ENCODE results near the gene SLC44A3. TPM values are rescaled to one million over a fixed set of nuclear protein-coding genes. Genes with fewer than 3 reads are reported as not detected.
A peak's percentile ranks its signal among the peaks of the same experiment; 100 is the strongest.

Gene SLC44A3
- total RNA-seq, 3 donors from 2014 or later: 2.1 to 12.6 (median 10.5) TPM

GRCh38 chr1:94821636-94822305 is 1.6 kb downstream of the SLC44A3 start:
- H3K4me1 ChIP-seq: no peaks in the 10 kb centered on the region
- no peaks in the 10 kb centered on the region for H3K36me3 ChIP-seq
- no peak for DNase-seq (ENCODE audit: low spot score in 2 of 2)
- no peak overlapping the region for H3K27ac ChIP-seq
- TF ChIP-seq POLR2AphosphoS5 (IDR thresholded peaks at IDR 0.05): no peak
- TF ChIP-seq POLR2A (IDR thresholded peaks at IDR 0.05): no peak
- TF ChIP-seq, protein P1, sequence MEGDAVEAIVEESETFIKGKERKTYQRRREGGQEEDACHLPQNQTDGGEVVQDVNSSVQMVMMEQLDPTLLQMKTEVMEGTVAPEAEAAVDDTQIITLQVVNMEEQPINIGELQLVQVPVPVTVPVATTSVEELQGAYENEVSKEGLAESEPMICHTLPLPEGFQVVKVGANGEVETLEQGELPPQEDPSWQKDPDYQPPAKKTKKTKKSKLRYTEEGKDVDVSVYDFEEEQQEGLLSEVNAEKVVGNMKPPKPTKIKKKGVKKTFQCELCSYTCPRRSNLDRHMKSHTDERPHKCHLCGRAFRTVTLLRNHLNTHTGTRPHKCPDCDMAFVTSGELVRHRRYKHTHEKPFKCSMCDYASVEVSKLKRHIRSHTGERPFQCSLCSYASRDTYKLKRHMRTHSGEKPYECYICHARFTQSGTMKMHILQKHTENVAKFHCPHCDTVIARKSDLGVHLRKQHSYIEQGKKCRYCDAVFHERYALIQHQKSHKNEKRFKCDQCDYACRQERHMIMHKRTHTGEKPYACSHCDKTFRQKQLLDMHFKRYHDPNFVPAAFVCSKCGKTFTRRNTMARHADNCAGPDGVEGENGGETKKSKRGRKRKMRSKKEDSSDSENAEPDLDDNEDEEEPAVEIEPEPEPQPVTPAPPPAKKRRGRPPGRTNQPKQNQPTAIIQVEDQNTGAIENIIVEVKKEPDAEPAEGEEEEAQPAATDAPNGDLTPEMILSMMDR (IDR thresholded peaks at IDR 0.05): no peak
- no peaks in the 10 kb centered on the region for H3K9me3 ChIP-seq
- peak overlapping the region in 1 of 3 donors; percentile 73 for H3K4me3 ChIP-seq
- no peaks in the 10 kb centered on the region for H3K27me3 ChIP-seq
- intact Hi-C loops (cut with DNase I; ENCODE audit: low total_unique reads): no loop called here

DNA sequence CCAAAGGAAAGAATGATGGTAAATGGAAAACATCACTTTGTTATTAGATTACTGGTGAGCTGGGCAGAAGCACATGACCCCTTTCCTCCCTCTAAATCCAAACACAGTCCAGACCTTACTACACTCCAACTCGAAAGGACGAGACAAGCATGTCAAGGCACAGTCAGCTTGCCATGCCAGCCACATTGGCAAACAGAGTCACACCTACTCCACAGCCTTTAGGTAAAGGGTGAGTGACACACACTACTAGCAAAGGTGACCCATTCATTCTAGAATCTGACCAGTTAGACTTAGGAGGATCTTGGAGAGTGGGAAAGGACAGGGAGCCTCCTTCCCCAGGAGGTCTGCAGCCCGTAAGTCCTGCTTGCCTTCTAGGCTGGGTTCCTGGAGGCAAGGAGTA is 3.0 kb downstream of the SLC44A3 start:
- intact Hi-C loops (cut with DNase I; ENCODE audit: low total_unique reads): no loop called here
- H3K27ac ChIP-seq: no peak overlapping the region
- no peaks in the 10 kb centered on the region for H3K4me1 ChIP-seq
- TF ChIP-seq POLR2A (IDR thresholded peaks at IDR 0.05) (no peak), POLR2AphosphoS5 (IDR thresholded peaks at IDR 0.05) (no peak)
- TF ChIP-seq, protein P1 (IDR thresholded peaks at IDR 0.05): no peak
- no peak for DNase-seq (ENCODE audit: low spot score in 2 of 2)
- H3K36me3 ChIP-seq: no peaks in the 10 kb centered on the region
- no peaks in the 10 kb centered on the region for H3K9me3 ChIP-seq
- H3K27me3 ChIP-seq: no peaks in the 10 kb centered on the region
- H3K4me3 ChIP-seq: no peak overlapping the region

GRCh38 chr1:94825936-94826335 is 5.8 kb downstream of the SLC44A3 start:
- Histone ChIP-seq H3K9me3 (no peaks in the 10 kb centered on the region), H3K27me3 (no peaks in the 10 kb centered on the region), H3K36me3 (no peaks in the 10 kb centered on the region), H3K4me3 (no peak overlapping the region), H3K4me1 (no peaks in the 10 kb centered on the region), H3K27ac (no peak overlapping the region)
- no peak for DNase-seq (ENCODE audit: low spot score in 2 of 2)
- intact Hi-C loops (cut with DNase I; ENCODE audit: low total_unique reads): no loop called here
- TF ChIP-seq POLR2A (IDR thresholded peaks at IDR 0.05) (no peak), POLR2AphosphoS5 (IDR thresholded peaks at IDR 0.05) (no peak)
- TF ChIP-seq, protein P1 (IDR thresholded peaks at IDR 0.05): no peak

DNA sequence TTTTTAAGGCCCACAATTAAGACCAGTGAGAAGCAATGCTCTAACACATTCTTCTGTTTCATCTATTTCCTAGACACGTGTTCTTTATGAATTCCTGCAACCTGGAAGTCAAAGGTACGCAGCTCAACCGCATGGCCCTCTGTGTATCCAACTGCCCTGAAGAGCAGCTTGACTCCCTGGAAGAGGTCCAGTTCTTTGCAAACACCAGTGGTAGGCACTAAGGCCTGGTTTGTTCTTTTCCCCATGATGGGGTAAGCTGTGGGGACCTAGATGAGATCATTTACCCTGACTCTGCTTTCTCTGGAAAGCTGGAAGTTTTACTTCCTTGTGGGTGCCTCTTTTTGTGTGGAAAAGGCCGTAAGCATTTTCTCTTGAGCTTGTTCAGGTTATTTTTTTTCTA is 7.3 kb downstream of the SLC44A3 start:
- Histone ChIP-seq H3K9me3 (no peaks in the 10 kb centered on the region), H3K36me3 (no peaks in the 10 kb centered on the region), H3K4me1 (no peaks in the 10 kb centered on the region), H3K27ac (no peak overlapping the region), H3K4me3 (no peak overlapping the region), H3K27me3 (no peaks in the 10 kb centered on the region)
- no peak for DNase-seq (ENCODE audit: low spot score in 2 of 2)
- intact Hi-C loops (cut with DNase I; ENCODE audit: low total_unique reads): no loop called here
- TF ChIP-seq, protein P1 (IDR thresholded peaks at IDR 0.05): no peak
- TF ChIP-seq POLR2A (IDR thresholded peaks at IDR 0.05) (no peak), POLR2AphosphoS5 (IDR thresholded peaks at IDR 0.05) (no peak)

DNA sequence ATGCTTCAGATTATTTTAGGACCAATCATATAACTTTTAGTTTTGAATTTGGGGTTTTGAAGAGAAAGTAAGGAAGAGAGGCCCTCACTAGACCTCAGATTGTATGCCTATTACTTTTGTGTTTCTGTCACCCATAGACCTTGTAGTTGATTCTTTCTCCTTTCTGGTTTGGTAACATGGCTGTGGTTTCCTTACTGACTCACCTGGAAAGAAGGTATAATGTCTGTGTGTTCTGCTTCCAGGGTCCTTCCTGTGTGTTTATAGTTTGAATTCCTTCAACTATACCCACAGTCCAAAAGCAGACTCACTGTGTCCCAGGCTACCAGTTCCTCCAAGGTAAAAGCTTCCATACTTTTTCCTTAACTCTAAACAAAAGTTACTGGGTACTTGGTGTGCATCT is 8.1 kb downstream of the SLC44A3 start:
- no peak for DNase-seq (ENCODE audit: low spot score in 2 of 2)
- no peaks in the 10 kb centered on the region for H3K27me3 ChIP-seq
- no peaks in the 10 kb centered on the region for H3K9me3 ChIP-seq
- no peak overlapping the region for H3K27ac ChIP-seq
- no peaks in the 10 kb centered on the region for H3K36me3 ChIP-seq
- no peaks in the 10 kb centered on the region for H3K4me1 ChIP-seq
- intact Hi-C loops (cut with DNase I; ENCODE audit: low total_unique reads): no loop called here
- no peak overlapping the region for H3K4me3 ChIP-seq
- no peak for TF ChIP-seq POLR2A (IDR thresholded peaks at IDR 0.05)
- TF ChIP-seq POLR2AphosphoS5 (IDR thresholded peaks at IDR 0.05): no peak
- TF ChIP-seq, protein P1 (IDR thresholded peaks at IDR 0.05): no peak
